ENCODE data around the gene CYLD.
A peak's percentile ranks its signal among the peaks of the same experiment; 100 is the strongest.

Gene CYLD

DNA sequence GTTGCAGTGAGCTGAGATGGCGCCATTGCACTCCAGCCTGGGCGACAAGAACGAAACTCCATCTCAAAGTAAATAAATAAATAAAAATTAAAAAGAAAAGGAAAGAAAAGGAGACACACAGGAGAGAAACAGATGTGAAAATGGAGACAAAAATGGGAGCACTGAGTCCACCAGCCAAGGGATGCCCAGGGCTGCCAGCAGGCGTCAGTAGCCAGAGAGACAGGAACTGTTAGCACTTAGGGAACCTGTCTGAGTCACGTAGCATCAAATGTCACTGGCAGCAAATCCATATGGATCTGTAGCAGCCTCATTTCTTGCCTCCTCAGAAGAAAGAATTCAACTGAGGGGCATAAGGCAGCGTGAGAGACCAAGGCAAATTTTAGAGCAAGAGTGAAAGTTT lies 79.7 kb downstream of the CYLD start:
- peak; percentile 0 for DNase-seq

DNA sequence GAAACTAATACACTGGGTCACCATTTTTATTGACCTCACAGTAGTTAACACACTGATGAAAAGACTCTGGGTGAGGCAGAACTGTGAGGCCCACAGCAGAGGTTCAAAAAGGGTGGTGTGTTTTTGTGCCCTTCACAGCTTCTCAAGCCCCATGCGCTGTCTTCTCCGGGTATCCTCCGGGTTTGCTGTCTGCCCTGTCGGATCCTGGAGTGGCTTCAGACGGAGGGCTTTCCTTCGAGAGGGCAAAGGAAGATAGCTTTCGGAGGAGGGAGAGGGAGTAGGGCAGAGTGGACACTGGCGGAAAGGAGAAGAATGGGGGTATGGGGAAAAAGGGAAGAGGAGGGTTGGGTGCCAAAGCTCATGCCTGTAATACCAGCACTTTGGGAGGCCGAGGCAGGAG lies 80.8 kb downstream of the CYLD start:
- no peak for DNase-seq

DNA sequence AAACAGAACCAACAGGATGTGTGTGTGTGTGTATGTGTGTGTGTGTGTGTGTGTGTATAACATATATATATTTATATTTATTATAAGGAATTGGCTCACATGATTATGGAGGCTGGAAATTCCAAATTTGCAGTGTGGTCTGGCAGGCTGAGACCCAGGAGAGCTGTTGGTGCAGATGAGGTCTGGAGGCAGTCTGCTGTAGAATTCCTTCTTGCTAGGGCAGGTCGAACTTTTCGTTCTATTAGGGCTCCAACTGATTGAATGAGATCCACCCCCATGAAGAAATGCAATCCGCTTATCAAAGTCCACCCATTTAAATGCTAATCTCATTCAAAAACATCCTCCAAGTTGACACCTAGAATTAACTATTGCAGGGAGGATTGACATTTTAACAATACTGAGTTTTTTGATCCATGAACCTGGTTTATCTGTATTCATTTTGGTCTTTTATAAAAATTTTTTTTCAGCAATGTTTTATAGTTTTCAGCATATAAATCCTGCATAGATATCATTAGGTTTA lies 85.0 kb downstream of the CYLD start:
- no peak for DNase-seq

DNA sequence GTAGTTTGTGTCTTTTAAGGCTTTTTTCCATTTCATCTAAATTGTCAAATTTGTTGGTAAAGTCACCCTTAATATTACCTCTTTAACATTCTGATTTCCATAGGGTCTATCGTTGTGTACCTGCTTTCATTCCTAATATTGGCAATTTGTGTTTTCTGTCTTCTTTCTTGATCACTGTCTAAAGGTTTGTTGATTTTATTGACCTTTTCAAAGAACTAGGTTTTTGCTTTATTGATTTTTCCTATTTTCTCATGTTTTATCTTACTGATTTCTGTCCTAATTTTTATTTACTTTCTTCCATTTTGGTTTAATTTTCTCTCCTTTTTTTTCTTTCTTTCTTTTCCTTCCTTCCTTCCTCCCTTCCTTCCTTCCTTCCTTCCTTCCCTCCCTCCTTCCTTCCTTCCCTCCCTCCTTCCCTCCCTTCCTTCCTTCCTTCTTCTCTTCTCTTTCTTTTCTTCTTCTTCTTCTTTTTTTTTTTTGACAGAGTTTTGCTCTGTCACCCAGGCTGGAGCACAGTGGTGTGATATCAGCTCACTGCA lies 86.3 kb downstream of the CYLD start:
- DNase-seq, result no peak

DNA sequence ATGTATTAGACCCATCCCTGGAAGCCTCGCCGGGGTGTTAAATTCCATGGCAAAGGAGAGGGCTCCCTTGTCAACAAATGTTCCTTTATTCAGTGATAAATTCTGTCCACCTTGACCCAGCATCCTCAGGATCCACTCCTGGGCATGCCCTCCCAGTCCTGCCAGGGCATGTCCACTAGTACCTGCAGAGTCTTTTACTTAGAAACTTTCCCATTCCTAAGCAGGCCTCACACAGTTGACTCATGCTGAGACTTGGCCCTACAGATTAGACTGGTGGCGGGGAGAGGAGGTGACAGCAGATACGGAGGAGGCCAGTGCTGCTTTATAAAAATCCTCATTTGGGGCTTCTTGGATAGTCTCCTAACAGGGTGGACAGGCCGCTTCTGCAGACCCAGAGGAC lies 88.8 kb downstream of the CYLD start:
- no peak for DNase-seq

DNA sequence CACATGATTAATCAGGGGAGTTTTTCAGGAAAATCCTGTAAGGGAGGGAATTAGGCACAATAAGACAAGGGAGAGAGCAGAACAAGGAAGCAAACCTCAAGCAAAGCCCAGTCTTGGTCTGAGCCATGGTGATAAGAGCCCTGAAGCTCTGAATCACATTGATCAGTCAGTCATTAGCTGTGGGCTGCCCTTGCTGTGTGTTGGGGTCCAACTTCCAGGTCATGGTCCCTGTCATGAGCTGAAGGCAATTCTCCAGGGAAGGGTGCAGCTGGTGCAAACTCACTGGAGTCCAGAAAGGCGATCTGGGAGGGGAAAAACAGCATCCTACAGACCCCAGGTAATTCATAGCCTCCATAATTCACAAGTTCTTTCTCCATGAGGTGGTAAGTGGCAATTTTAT lies 89.9 kb downstream of the CYLD start:
- no peak for DNase-seq

DNA sequence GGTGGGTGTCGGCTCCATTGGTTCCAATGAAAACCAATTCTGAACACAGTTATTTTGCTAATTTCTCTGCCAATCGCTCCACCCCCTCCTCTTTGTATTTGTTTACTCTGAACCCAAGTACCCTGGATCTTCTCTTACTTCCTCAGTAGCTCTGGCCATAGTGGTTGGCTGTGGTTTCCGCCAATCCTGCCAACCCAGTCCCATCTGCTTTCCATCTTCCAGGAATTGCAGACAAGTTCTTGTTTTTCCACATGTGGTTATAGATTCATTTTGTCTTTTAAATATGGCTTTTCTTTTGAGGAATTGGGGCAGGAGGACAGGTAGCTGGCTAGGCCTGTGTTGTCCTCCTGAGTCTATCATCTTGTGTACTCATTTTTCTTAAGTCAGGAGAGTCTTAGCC lies 92.0 kb downstream of the CYLD start:
- DNase-seq, result no peak

DNA sequence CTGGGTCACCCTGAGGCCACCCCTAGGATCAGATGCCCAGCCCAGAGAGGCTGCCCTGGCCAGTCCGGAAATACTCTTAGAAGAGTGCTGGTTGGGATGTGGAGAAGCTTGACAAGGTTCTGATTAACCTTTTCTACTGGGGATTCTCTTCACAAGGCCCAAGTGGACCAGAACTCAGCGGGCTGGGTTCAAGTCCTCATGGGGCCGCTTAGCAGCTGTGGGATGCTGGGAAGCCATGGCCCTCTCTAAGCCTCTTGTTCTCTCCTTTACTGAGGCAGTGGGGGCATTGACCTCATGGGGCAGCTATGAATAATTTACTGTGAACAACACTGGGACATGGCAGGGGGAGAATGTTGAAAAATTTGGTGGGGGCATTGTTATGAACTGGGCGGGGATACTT lies 92.8 kb downstream of the CYLD start:
- DNase-seq, result no peak

DNA sequence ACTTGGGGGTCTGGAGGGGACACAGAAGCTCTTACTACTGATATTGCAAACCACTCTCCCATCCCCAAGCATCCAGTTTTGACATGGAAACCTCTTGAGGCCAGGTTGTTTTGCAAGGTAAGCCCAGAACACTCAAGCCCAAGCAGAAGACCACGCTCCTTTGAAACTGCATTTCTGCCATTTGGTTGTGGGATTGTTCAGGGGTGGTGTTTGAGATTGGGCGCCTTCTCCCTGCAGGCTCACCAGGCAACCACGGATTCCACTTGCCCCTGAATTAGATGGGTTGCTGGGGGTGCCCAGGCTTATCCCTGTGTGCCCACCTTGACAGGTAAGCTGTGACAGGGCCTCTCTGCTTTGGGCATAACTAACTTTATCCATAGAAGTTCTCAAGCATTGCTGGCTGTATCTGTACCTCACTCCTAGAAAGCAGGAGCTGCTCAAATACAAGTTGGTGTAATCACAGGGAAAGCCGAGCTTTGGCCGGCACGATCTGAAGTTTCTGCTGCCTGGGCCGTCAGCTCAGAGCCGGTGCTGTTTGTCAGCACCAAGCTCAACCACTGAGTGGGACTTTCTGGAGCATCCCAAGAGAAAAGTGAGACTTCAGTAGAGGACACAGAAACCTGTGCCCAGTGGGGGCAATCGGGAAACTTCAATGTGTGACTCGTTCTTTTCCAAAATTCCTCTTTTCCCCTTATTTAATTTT lies 93.6 kb downstream of the CYLD start:
- no peak for DNase-seq

DNA sequence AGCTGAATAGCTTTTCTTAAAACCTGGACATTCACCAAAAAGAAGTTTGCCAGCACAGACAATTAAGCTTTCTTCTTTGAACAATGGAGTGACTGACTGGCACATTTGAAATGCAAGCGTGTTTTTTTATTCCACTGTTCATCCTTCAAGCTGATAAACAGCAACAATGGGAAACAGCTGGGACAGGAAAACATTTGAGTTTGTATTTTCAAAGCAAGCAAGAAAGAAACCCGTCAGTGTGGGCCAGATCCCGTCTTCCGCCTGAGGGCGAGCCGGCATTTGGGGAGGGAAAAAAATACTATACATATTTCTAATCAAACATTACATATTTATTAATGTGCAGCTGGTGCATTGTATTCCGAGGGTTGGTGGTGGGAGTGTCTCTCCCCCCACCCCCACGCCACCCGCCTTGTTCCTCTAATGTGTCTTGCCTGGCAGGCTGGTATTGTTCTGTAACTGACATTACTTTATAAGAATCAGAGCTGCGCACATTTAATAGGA lies 94.3 kb downstream of the CYLD start:
- DNase-seq, result no peak

DNA sequence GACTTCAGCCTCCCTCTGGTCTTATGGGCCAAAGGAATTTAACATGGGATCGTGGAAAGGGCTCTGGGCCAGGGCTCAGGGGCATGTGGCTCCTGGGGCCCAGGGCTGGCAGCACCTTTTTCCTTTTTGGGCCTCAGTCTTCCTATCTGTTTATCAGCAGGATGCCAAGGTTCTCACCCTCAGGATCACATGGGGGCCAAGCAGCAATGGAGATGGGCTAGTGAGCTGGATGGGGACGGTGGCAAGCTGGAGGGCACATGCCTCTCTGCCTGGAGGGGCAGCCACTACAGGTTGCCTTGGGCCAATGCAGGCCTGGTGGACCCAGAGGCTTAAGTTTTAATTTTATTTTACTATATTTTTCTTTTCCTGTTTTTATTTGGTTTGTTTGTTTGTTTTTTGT lies 95.4 kb downstream of the CYLD start:
- DNase-seq, result no peak

DNA sequence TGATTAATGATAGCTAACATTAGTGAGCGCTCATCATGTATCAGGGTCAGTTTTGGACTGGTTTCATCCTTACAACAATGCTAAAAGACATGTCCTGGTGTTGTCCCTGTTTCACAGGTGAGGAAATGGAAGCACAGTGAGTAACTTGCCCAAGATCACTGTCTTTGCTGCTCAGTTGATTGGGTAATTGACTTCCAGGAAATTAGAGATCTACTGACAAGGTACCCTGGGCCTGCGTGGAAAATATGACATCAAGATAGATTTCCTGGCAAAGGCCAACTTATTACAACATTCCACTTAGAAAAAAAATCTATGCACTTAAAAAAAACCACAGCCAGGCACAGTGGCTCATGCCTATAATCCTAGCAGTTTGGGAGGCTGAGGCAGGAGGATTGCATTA lies 96.3 kb downstream of the CYLD start:
- DNase-seq, result no peak

DNA sequence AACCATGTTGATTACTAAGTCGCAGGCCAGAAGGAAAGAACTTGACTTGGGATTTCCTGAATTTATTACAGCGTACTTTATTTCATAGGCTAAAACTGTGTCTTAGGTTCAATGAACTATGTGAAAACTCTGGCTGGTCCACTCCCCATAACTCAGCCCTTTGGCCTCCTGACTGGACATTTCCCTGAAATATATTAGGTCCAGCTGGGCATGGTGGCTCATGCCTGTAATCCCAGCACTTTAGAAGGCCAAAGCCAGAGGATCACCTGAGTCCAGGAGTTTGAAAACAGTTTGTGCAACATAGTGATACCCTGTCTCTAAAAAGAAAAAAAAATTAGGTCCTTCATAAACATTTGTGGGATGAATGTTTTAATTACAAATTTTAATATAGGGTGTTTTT lies 97.0 kb downstream of the CYLD start:
- no peak for DNase-seq

DNA sequence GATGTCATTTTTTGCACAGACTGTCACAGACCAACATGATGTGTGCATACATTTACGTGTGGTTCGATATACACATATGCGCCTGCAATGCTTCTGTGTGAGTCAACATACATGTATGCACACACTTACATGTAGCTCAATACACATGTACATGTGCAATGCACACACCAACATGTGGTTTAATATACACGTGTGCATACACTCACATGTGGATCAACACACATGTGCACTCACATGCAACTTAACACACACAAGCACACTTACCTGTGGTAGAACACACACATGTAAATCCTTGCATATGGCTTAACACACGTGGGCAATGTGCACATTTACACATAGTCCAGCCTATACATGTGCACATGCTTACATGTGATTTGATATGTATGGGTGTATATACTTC lies 97.5 kb downstream of the CYLD start:
- DNase-seq, result no peak

DNA sequence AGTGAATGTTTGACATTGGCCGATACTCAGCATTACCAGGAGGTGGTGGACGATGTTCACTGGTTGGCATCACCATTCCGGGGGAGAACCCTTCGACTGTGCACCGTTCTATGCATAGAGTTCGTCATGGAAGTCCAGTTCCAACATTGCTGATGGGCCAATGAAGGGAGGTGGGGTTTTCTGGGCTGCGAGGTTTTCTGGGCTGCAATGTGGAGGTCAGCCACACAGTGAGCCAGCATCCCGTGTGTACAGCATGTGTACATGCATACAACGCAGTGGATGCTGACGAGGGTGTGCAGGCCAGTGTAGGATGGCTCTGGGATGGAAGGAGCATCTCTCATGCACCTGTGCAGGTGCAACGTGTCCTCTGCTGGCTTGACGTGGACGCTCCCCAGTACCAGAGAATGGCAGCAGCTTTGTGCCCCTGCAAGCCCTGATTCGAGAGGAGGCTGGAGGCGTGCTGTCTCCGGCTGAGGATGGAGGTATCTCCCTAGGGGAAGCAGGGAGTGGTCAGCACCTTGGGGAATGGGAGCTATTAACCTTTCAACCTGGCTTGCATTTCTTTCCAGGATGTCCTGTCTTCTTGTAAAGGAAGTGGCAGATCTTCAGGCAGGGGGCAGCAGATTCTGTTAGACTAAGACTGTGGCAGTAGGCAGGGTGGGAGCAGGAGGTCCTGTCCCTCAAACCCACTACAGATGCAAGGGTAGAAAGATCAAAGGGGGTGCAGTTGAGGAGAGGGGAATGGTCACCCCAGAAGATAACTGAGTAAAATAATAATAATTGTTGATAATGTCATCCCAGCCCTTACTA lies 98.2 kb downstream of the CYLD start:
- no peak for DNase-seq

DNA sequence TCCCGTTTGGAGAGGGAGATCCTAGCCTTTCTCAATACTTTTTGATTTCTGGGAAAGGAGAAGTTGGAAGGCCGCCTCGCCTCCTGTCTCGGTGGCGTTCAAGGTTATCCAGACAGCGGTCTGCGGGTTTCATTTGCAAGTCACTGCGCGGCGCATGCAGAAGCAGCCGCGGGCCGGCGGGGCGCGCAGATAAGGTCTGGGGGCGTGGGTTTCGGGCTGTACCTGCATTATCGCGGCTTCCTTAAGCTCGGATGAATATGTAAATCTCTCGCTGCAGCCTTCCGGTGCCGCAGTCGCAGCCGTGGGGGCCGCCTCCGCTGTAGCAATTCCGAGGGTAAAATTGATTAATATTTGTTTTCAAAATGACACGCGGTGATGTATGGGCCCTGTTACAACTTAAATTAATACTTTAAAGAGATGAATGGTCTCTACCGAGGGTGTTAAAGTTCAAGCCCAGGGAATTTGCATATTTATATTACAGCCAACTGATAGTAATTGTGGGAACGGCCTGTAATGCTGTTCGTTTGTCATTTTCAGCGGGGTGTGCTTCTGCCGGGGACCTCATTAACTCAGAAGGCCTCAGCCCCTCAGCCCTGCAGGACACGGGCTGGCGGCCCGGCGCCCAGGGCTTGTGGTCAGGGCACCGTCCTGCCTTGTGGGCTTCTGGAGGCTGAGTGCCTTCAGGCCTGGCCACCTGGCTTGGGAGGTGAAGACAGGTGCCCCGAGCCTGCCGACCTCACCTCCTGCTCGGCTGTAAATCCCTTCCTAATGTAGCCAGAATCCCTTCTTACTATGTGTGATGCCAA lies 99.4 kb downstream of the CYLD start:
- DNase-seq, result no peak

DNA sequence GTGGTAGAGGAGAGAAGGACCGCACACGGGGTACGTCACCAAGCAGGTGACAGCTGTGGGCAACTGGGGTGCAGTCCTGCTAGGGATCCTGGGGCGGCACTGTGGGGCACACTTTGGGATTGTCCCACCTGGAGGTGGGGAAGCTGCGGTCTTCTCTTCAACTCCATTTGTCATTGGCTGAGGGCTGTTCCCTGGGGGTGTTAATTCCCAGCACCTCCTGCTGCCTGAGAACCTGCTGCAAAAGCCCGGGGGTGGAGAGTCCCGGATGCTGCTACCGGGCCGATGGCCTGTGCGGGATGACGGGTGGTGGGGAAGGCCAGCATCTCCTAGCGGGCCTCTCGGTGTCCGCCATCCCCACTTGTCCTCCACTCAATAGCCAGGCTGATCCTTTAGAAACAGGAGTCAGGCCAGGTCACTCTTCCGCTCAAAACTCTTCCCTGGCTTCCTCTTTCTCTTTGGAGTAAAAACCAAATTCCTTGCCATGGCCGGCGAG lies 100.2 kb downstream of the CYLD start:
- DNase-seq, result no peak

DNA sequence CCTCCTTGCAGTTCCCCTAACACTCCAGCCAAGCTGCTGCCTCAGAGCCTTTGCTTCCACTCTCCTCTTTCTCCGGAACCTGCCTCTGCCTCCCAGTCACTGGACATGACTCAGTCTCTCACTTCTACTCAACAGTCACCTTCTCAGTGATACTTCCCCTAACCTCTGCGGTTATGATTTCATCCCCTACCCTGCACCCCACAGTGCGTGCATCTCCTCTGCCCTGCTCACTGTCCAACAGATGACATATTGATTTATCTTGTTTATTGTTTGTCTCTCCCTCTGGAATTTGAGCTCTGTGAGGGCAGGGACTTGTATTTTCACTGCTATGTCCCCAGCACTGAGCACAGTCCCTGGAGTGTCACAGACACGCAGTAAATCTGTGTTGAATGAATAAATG lies 100.7 kb downstream of the CYLD start:
- no peak for DNase-seq

DNA sequence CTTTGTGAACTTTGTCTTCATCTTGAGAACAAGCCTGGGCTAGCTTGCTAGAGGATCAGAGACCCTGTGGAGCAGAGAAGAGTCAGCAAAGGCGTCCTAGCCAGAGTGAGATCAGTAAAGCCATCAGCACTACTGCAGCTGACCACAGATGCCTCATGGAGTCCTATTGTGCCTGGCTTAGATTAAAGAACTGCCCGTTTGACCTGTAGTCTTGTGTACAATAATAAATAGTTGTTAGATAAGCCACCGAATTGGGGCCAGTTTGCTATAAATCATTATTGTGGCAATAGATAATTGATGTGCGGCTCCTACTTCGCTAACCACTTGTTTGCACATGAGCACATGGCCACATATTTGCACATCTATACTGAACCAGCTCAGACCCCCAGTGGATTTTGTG lies 103.0 kb downstream of the CYLD start:
- DNase-seq, result no peak

DNA sequence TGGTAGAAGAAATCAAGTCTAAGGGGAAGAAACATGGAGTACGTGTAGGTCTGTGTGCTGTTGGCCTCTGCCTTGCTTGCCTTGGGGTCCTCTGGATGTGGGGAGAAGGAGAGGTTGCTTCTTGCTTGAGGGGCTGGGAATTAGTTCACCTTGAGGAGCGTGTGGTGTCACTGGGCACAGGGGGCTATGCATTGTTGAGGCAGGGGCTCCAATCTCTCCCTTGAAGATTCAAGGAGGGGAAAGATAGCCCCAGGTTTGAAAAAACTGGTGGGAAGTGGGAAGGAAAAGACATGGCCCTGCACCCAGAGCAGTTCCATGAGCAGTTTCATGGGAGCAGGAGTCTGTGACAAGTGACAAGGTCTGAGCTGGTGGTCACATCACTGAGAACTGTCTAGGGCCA lies 103.4 kb downstream of the CYLD start:
- no peak for DNase-seq

DNA sequence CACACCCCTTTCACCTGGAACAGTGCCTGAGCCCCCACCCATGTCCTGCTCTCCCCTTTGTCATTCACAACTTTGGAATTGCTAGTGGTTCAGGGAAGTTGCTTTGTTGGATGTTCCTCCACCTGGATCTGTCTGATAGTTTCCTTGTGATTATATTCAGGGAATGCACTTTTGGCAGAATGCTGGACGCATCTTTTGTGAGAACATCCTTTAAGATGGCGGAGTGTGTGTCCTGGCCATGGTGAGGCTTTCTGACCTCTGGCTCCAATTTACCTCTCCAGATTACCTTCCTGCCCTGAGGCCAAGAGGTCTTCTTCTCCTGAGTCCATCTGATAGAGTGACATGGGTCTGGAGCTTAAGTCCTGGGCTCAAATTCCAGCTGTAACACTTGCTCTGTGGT lies 104.6 kb downstream of the CYLD start:
- no peak for DNase-seq

DNA sequence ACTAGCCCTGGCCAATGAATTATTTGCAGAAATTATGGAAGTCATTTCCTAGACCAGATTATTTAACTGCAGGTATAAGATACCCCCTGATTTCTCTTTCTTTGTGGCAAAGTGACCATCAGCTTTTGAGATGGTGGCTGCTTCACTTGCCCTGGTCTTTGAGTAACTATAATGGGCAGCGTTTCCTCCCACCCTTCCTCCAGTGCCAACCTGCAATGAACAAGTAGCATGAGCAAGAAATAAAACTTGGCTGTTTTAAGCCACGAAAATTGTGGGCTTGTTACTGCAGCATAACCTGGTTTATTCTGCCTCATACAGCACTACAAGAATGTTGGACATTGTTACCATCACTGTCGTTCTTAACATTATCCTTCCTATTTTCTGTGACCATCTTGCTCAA lies 105.3 kb downstream of the CYLD start:
- no peak for DNase-seq
